HG02852 (cell line): Measurements from ENCODE around the gene PALD1.

ENCODE experiments used
- ATAC-seq: cut with Tn5 transposase; IDR thresholded peaks from one replicate; pipeline ENCODE4 v1.9.1; 2021; ENCODE audit warnings: mild to moderate bottlenecking, moderate library complexity; ENCODE audit not compliant: unreplicated experiment

The PALD1 gene

DNA sequence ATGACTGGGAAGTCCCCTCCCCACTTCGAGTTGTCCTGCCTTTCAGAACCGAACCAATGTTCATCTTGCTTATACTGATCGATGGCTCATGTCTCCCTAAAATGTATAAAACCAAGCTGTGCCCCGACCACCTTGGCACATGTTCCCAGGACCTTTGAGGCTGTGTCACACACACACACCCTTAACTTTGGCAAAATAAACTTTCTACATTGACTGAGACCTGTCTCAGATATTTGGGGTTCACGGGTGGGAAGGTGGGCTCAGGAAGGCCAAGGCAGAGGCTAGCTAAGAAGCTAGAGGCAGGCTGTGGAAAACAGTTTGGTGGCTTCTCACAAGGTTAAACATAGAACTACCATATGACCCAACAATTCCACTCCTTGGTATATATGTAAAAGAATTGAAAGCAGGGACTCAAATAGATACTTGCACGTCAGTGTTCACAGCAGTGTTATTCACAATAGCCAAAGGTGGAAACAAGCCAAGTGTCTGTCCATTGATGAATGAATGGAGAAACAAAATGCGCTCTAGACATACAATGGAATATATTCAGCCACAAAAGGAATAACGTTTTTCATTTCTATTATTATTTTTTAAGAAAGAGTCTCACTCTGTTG, 108.6 kb downstream of the PALD1 start:
- no peak for ATAC-seq

DNA sequence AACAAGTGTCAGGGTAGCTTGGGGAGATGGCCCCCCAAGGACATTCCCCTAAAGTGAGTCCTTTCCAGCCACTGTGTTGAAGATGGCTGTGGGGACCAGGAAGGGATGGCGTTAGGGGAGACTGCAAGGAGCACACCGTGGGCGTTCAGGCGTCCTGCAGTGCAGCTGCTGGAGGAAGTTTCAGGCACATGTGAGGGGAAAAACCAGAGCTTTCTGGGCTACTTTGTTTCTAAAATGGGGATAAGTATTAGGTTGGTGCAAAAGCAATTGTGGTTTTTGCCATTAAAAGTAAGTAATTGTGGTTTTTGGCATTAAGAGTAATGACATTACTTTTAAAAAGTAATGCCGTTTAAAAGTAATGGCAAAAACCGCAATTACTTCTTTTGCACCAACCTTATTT, 109.7 kb downstream of the PALD1 start:
- no peak for ATAC-seq

DNA sequence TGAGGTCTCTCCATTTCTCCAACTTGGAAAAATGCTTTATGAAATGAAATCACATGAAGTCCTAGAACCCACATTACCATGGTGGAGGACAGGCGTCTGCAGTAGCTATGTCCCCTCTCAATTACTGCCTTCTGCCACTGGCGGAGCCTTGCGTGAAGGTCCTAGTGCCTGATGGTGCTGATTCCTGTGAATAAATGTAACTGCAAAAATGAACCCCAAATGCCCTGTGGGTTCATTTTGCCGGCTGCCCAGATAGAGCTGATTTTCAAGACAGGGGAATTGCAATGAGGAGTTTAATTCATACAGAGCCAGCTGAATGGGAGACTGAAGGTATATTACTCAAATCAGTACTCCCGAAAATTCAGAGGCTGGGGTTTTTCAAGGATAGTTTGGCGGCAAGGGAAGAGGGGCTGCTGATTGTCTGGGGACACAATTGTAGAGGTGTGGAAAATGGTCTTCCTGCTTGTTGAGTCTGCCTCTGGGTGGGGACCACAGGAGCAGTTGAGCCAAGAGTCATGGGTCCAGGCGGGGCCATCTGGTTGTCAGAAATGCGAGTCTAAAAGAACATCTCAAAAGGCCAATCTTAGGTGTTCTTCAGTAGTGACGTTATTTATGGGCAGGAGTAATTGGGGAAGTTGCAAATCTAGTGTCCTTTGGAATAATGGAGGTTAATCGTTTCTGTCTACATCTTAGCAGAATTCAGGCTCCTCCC, 110.4 kb downstream of the PALD1 start:
- no peak for ATAC-seq

DNA sequence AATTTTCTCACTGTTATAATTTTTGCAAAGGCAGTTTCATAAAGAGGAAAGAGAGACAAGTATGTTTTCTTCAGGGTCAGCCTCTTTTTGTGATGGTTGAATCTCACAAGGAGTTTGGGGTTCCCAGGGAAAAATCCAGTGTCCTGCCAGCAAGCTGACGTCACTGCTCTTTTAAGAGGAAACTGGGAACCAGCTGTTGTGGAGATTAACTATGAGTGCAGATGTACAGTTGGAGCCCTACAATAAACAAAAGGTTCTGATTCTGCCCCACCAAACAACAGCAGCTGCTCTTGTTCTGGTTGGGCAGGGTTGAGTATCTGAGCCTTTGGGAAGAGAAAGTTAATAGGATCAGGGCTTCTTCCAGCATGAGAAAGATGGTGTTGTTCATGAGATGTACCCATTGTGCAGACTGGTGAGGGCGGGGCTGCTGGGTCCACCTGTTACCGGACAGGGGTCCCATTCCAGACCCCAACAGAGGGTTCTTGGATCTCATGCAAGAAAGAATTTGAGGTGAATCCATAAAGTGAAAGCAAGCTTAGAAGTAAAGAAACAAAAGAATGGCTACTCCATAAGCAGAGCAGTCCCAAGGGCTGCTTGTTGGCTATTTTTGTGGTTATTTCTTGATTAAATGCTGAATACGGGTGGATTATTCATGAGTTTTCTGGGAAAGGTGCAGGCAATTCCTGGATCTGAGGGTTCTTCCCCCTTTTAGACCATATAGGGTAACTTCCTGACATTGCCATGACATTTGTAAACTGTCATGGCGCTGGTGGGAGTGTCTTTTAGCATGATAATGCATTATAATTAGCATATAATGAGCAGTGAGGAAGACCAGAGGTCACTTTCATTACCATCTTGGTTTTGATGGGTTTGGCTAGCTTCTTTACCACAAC, 111.4 kb downstream of the PALD1 start:
- ATAC-seq = no peak

DNA sequence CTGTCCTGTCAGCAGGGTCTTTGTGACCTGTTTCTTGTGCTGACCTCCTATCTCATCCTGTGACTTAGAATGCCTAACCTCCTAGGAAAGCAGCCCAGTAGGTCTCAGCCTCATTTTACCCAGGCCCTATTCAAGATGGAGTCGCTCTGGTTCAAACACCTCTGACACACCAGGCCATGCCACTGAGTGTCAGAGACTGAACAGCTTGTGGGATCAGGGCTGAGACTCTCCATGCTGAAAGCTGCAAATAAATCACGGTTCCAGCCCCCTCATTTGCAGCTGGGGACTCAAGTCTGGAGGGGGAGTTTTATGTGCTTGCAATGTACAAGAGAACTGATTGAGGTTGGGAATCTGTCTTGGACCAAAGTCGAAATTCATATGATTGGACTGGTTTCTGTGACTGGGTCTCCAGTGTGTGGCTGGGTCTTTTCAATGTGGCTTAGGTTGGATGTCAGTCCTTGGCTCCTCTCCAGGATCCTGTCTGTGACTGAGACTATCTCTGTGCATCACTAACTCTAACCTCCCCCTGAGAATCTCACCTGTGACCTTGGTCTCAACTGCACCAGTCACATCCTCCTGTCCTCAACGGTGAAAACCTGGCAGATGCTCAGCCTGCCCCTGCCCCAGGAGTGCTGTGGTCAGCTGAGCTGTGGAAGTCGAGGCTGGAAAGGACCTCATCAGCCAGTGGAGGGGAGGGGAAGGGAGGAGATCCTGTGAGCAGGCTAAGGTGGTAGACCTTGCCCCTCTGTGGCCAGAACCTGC, 112.3 kb downstream of the PALD1 start:
- no peak for ATAC-seq

DNA sequence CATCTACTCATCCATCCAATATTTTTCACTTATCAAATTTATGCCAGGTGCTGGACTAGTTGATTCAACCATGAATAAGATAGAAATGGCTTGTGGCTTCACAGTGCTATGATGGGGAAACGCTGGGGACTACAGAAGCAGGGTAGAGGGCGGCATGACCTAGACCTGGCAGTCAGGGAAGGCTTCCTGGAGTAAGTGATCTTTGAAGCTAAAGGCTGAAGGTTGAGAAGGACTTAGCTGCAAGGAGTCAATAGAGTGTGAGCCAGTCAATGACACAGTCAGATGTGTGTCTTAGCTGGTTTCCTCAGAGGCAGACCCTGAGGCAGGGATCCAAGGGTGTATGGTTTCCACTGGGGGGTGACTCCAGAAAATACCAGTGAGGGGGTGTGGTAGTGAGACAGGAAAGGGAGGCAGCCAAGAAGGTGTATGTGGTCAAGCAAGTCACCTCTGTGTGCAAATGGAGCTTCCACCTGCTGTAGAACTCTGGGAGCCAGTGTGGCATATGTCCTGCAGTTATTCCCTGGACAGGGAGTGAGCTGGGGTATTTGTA, 113.7 kb downstream of the PALD1 start:
- no peak for ATAC-seq

DNA sequence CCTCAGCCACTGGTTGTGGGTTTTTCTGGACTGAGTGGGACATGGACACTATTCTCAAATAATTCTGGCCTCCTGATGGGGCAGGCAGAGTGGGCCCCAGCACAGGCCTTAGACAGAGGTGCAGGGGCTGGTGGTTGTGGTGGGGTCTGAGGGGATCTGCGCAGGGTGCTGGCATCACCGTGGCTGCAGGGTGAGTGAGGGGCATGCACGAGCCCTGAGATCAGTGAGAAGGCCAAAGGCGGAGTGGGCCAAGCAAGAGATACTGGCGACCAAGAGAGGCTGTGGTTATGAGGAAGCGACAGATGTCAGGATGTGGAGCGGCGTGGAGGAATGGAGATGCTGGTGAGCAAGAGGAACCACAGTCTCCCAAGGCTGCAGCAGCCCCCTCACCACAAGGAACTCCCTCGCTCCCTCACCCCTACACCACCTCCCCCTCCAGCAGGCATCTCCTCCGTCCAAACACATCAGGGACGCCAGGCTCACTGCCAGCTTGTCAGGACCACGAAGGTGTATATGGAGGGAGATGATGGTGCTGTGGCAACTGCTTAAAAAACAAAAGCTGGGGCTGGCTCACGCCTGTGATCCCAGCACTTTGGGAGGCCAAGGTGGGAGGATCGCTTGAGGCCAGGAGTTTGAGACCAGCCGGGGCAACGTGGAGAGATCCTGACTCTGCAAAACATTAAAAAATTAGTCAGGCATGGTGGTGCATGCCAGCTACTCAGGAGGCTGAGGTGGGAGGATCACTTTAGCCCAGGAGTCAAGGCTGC, 114.4 kb downstream of the PALD1 start:
- ATAC-seq = no peak

DNA sequence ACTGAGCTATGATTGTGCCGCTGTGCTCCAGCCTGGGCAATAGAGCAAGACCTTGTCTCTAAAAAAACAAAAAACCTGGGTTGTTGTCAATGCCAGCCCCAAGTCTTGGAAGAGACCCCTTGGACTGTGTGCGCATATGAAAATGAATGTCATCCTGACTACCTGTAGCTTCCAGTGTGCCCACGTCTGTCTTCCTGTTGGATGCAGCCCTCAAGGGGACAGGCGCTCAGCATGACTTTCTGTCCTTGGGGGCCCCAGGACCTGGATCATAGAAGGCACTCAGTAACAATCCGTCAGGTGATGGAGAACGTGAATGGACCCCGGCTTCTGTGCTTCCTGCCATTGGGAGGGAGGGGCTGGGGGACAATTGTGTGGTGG, 114.9 kb downstream of the PALD1 start:
- ATAC-seq = no peak

DNA sequence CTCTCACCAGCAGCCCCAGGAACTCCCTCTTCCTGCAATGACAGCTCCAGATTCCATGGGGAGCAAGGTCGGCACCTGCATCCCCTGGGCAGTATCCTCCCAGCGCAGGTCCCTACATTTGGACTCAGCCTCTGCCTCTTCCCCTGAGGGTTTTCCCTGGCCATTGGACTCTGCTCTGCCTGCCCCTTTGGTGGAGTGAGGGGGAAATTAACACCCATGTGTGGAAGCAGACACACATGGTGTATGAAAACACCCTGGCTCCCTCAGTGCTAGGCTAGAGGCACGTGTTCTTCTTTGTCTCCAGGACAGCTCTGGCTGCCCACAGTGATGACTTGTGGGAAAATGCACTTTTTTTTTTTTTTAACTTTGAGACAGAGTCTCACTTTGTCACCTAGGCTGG, 115.6 kb downstream of the PALD1 start:
- ATAC-seq = no peak

DNA sequence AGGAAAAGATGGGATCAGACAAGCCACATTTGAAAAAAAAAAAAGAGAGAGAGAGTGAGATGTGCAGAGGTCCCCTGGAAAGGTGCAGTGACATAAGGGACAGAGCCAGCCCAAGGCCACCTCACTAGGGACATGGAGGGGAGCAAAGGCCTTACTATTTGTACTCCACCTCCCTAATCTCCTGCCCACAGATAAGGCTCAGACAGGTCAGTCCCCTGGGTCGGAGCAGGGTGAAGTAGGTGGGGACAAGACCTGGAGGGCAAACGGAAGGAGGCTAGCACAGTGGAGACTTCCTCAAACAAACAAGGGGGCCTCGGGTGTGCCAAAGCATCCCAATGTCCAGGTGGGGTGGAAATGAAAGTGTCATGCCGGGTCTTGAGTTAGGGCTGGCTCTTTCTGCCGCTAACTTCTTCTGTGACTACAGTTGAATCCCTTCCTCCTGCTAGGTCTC, 117.0 kb downstream of the PALD1 start:
- no peak for ATAC-seq

DNA sequence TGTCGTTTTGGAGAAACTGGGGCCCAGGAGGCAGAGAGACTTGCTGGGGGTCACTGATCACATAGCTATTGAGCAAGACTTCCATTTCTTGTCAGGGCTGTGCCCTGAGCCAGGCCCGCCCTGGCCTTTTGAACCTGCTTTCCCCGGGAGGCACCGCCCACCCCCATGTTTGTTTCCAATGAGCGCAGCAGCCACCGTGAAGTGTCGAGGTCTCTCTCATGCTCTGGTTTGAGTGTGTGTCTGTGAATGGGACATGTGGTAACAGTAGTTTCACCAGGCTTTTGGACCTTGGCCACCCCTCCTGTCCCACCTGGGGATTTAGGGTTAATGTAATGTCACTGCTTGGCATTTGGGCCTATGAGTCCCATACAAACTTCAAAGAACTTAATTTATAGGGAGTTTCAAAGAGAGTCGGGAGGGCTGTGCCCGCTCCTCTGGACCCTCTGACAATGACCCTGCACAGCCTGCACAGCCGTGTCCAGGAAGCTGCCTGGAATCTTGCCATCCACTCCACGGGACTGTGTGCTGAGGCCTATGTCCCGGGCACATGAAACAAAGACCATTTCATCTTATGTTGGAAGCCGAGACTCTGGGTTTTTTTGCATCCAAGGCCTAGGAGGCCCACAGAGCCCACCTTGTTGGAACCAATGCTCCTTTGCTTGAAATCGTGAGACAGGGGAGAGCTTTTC, 117.7 kb downstream of the PALD1 start:
- ATAC-seq = no peak

DNA sequence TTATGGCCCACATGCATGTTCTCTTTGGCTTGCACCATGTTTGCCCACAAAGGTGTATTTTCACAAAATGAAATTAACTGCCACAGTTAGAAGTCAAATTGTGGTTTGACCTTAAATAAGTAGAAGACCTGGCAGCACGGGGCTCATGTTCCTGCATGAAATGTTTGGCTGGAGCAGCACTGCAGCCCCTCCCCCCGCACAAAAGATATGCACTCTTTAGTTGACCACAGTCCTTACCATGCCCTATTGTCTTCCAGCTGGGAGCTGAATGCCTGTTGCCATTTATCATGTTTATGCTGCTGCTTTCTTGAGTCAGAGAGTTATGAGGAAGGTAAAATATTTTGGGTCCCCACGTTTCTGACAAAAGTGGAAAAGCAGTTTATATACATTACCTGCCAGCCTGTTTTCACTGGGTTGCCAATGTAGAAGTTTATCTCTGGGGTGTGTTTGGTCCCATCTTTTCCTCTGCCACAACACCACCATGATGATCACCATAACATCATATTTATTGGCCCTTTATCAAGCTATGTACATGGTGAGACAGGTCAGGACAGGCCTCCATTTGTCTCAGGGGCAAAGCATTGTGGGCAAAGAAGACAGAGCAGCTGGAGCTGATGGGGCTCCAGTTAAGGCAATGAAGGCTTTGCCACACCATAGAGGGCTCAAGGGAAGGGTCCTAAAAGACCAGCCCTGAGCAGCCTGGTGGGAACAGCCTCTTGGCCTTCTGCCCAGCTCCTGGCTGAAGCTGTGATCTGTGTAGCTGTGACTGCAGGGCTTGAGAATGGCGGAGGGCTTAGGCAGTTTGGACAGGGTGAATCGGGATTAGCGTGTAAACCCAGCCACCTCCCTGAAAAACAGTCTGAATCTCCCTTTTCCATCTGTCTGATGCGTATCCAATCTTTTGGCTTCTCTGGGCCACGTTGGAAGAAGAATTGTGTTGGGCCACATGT, 118.6 kb downstream of the PALD1 start:
- ATAC-seq = no peak

DNA sequence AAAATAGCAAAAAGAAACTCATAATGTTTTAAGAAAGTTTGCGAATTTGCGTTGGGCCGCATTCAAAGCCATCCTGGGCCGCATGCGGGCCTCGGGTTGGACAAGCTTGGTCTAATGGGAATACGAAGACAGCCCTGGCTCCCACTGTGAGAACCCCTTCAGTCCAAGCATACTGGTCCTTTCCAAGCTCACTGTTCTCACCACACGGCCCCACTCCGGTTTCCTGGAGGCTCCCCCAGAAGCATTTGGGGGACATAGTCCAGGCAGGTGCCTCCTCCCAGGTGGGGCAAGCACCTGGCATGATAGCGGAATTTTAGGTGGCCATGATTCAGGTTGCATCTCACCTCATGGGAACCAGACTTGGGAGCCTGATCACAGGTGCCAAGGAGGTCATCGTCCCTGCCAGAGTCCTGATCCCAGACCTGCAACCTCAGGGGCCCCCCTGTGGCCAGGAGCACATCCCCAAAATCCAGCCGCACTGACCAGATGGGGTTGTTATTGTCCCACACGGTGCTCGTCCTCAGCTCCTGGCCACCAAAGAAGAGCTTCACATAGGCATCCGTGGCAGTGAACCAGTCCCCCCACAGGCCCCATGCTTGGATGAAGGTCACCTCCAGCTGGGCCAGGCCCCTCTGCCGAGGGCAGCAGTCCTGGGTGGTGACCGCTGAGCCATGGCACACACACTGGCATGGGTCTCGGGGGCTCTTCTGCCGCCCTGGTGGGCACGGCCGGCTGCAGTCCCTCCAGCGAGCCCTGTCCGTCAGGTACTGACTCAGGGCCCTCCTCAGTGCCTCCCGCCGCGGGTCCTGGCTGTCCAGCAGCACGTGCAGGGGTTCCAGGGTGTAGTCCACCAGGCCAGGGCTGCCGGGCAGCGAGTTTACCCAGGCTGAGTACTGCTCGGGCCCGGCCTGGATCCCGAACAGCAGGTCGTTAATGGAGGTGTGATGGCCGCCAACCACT, 119.6 kb downstream of the PALD1 start:
- ATAC-seq = no peak

DNA sequence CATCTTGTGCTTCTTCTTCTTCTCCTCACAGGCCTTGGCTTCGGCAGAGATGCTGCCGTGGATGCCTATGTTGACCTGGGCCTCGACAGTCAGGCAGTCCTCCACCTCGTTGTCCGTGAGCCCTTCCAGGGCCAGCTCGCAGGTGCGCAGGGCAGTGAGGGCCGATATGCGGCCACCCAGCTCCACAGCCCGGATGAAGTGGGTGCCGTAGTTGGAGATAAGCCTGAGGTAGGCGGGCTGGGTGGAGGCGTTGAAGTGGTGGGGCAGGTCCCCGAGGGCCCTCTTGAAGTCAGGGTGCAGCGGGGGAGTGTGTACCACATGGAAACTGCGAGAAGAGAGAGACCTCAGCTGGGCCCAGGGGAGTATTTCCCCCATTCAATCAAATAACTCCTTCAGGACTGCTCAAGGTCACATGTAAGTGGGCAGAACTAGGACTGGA, 120.3 kb downstream of the PALD1 start:
- ATAC-seq = no peak

DNA sequence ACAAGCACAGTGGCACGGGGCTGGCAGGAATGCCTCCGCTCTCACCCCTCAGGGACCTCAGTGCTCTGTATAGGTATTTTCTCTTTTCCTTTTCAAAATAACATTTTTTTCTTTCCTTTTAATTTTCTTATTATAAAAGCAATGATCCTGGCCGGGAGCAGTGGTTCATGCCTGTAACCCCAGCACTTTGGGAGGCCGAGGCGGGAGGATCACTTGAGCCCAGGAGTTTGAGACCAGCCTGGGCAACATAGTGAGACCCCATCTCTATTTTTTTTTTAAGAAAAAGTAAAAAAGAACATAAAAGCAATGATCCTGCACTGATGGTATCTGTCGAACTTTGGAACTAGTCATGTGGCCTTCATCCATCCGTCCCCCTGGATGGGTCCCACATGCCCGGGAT, 120.8 kb downstream of the PALD1 start:
- ATAC-seq = no peak

DNA sequence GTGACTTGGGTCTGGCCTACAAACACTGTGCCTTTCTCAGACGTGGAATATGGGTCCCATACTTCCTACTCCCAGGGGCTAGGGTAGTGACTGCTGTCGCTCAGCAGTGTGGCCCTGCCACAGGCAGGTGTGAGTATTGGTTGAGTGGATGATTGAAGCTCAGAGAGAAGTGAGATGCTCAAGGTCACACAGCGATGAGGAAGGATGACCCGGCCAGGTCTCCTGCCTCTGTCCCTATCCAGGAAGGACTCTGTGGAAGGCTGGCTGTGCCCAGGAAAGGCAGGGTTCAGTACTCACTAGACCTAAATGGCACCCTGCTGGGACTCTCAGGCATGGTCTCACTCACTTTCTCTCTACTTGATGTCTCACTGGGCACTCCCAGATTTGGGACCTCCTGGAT, 121.2 kb downstream of the PALD1 start:
- no peak for ATAC-seq
